Stomach (tissue), 9 donors: ENCODE results near the gene MBOAT2. TPM values are rescaled to one million over a fixed set of nuclear protein-coding genes. Genes with fewer than 3 reads are reported as not detected.
A peak's percentile ranks its signal among the peaks of the same experiment; 100 is the strongest.
"Not testable (repeated sequence)": the region's sequence is repeated elsewhere in the genome, so short reads cannot be mapped to it uniquely, and the experiment has no call there.

Experiments used
- DNase-seq, 2 donors: peaks; one replicate each; pipeline versions ENCODE4 v3.0.0 to v3.0.0-alpha.2; 2013 to 2019
- H3K27ac ChIP-seq, 5 donors: fragments of 200-600 bp in 4 of 5; sonication (generic) in 4 of 5; one replicate each; pipeline ENCODE4 v1.5.1; 2013 to 2019; ENCODE audit warnings: mild to moderate bottlenecking in 1 of 5, moderate library complexity in 1 of 5
- H3K27me3 ChIP-seq, 3 donors: fragments of 200-600 bp; sonication (generic); one replicate each; pipeline ENCODE4 v1.5.1; 2017 to 2019; ENCODE audit warnings: mixed run types in 1 of 3
- H3K36me3 ChIP-seq, 4 donors: fragments of 200-600 bp; sonication (generic); 1 replicate in 3 of 4; 2 replicates in 1 of 4; pipeline ENCODE4 v1.5.1; 2016 to 2019
- H3K4me1 ChIP-seq, 4 donors: fragments of 200-600 bp; sonication (generic); one replicate each; pipeline ENCODE4 v1.5.1; 2016 to 2019
- H3K4me3 ChIP-seq, 4 donors: fragments of 200-600 bp; sonication (generic) in 3 of 4; one replicate each; pipeline ENCODE4 v1.5.1; 2016 to 2019; ENCODE audit warnings: mild to moderate bottlenecking in 1 of 4
- H3K9me3 ChIP-seq, 4 donors: fragments of 200-600 bp; sonication (generic); one replicate each; pipeline ENCODE4 v1.5.1; 2016 to 2019
- CTCF ChIP-seq, 7 experiments: fragments of 450-650 bp in 4 of 7; fragments of 200-600 bp in 3 of 7; sonication (generic) in 3 of 7; IDR thresholded peaks; one replicate each; pipeline ENCODE4 v1.5.1; 2016 to 2019; ENCODE audit warnings: antibody characterized with exemption in 7 of 7, control low read depth in 2 of 7, mild to moderate bottlenecking in 1 of 7
- EP300 ChIP-seq: sonication (generic); formaldehyde crosslinking; IDR thresholded peaks from one replicate; pipeline ENCODE4 v1.6.1; 2017; ENCODE audit warnings: antibody characterized with exemption
- POLR2A ChIP-seq, 4 donors: fragments of 450-650 bp; IDR thresholded peaks; one replicate each; pipeline ENCODE4 v1.6.1; 2016; ENCODE audit warnings: antibody characterized with exemption in 4 of 4, control low read depth in 2 of 4, mild to moderate bottlenecking in 1 of 4, moderate library complexity in 1 of 4
- POLR2AphosphoS5 ChIP-seq, 3 donors: sonication (generic); formaldehyde crosslinking; IDR thresholded peaks; one replicate each; pipeline ENCODE4 v1.6.1; 2016; ENCODE audit warnings: antibody characterized with exemption in 3 of 3
- WGBS, 5 donors: extraction: QIAGEN DNeasy Blood & Tissue Kit in 3 of 5; methylation state at CpG; one replicate each; pipeline versions ENCODE4 v1.1.5 to v1.1.7; 2013 to 2018; 5-methylcytosine and 5-hydroxymethylcytosine counted together
- intact Hi-C: fragments of 100-400 bp; cut with DNase I; formaldehyde crosslinking; loops from one replicate; pipeline ENCODE4 v1.15.1; 2023; ENCODE audit warnings: low total_unique reads
- polyA plus RNA-seq, 3 donors: library from polyadenylated mRNA; stranded (reverse); fragments of 200-250 nt; gene quantifications; one replicate each; pipeline ENCODE4 v1.2.3, GENCODE V29; 2013
- total RNA-seq, 5 donors: library from RNA; depleted of rRNA; stranded (reverse); fragments of >200 nt; gene quantifications; one replicate each; pipeline versions ENCODE4 v1.1.0 to v1.2.3, GENCODE V29; 2014 to 2016
- donor health status: healthy with polysubstance abuse.
- donor health status: Bipolar disorder and iron deficiency.
- donor health status: healthy.

The MBOAT2 gene
- total and polyA plus RNA-seq, 8 donors: 2.2 to 65.5 (median 12.9) TPM

- intact Hi-C loops: no loop called here
- DNase-seq: no peak
- Histone ChIP-seq H3K27me3 (no peaks in the 10 kb centered on the region), H3K27ac (no peak overlapping the region), H3K9me3 (no peaks in the 10 kb centered on the region), H3K36me3 (peaks cover 0 to 8% (median 5%) of the 10 kb centered on the region in 4 donors), H3K4me1 (peaks cover 0 to 1% (median 0%) of the 10 kb centered on the region in 4 donors), H3K4me3 (no peak overlapping the region)
- TF ChIP-seq POLR2AphosphoS5 (IDR thresholded peaks at IDR 0.05): no peak
- no peak for TF ChIP-seq POLR2A (IDR thresholded peaks at IDR 0.05)
- no peak for TF ChIP-seq EP300
- TF ChIP-seq CTCF (IDR thresholded peaks at IDR 0.05): no peak
- 76 to 82% (median 80%) methylated on average over 2 of the region's 2 CpGs for WGBS, 5 donors
These were observed 70.8 kb downstream of the MBOAT2 start for GRCh38 chr2:8932702-8933101.

DNA sequence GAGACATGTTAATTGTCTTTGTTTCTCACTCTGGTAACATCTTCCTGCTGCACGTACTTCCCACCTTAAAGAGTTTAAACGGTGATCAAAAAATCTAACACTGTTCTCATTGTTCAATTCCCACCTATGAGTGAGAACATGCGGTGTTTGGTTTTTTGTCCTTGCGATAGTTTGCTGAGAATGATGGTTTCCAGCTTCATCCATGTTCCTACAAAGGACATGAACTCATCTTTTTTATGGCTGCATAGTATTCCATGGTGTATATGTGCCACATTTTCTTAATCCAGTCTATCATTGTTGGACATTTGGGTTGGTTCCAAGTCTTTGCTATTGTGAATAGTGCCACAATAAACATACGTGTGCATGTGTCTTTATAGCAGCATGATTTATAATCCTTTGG lies 73.3 kb downstream of the MBOAT2 start:
- H3K27ac ChIP-seq, H3K36me3 ChIP-seq, H3K9me3 ChIP-seq, intact Hi-C loops, DNase-seq, H3K4me1 ChIP-seq, H3K27me3 ChIP-seq, H3K4me3 ChIP-seq: not testable (repeated sequence)
- WGBS, 5 donors: 94 to 100% (median 97%) methylated on average over 4 to 5 of the region's 5 CpGs

DNA sequence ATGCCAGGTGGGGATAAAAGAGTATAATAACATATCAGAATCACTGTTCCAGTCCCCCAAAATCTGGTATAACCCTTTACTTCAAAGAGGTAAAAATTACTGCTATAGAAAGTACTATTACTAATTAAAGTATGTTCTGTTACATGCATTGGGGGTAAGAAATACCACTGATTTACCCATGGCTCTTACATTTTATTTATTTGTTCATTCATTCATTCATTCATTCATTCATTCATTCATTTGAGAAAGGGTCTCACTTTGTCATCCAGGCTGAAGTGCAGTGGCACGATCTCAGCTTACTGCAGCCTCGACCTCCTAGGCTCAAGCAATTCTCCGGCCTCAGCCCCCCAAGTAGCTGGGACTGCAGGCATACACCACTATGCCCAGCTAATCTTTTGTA lies 74.4 kb downstream of the MBOAT2 start:
- WGBS, 5 donors: 92 to 99% (median 95%) methylated on average over 3 of the region's 3 CpGs

GRCh38 chr2:8927510-8928455 lies 75.7 kb downstream of the MBOAT2 start:
- Histone ChIP-seq H3K36me3 (no peaks in the 10 kb centered on the region), H3K4me3 (no peak overlapping the region), H3K9me3 (no peaks in the 10 kb centered on the region), H3K27me3 (no peaks in the 10 kb centered on the region), H3K4me1 (peaks cover 0 to 4% (median 0%) of the 10 kb centered on the region in 4 donors), H3K27ac (no peak overlapping the region)
- peak in 1 of 2 donors; percentile 8 for DNase-seq
- no peak for TF ChIP-seq POLR2A (IDR thresholded peaks at IDR 0.05)
- no peak for TF ChIP-seq POLR2AphosphoS5 (IDR thresholded peaks at IDR 0.05)
- no peak for TF ChIP-seq CTCF (IDR thresholded peaks at IDR 0.05)
- TF ChIP-seq EP300: no peak
- intact Hi-C loops: no loop called here
- 71 to 81% (median 75%) methylated on average over 17 of the region's 17 CpGs for WGBS, 5 donors

More for the DNA sequence above, 74.4 kb downstream of the MBOAT2 start:
- H3K27me3 ChIP-seq: no peaks in the 10 kb centered on the region
- H3K36me3 ChIP-seq: no peaks in the 10 kb centered on the region
- no peak overlapping the region for H3K4me3 ChIP-seq
- TF ChIP-seq CTCF (IDR thresholded peaks at IDR 0.05): no peak
- TF ChIP-seq POLR2AphosphoS5 (IDR thresholded peaks at IDR 0.05): no peak
- no peak for TF ChIP-seq POLR2A (IDR thresholded peaks at IDR 0.05)
- TF ChIP-seq EP300: no peak
- no peaks in the 10 kb centered on the region for H3K9me3 ChIP-seq
- H3K27ac ChIP-seq: no peak overlapping the region
- peaks cover 0 to 4% (median 0%) of the 10 kb centered on the region in 4 donors for H3K4me1 ChIP-seq
- intact Hi-C loops: no loop called here
- DNase-seq: no peak

DNA sequence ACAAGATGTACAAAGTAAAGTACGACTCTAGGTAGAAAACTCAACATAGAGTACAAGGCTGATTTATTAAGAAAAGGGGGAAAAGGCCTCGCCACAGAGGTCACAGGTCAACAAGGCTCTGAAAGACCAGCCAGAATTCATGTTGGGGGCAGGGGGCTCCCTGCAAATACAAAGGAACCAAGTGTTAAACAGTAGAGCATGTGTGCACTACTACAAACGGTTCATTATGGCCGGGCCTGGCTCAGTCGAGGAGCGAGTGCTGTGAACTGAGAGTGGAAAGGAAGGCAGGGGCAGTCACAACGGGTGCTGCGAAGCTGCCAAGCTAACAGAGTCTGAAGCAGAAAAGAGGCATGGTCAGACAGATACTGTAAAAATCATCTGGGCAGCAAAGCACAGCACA lies 77.1 kb downstream of the MBOAT2 start:
- Histone ChIP-seq H3K27ac (no peak overlapping the region), H3K4me1 (peaks cover 0 to 4% (median 0%) of the 10 kb centered on the region in 4 donors), H3K27me3 (no peaks in the 10 kb centered on the region), H3K36me3 (no peaks in the 10 kb centered on the region), H3K9me3 (no peaks in the 10 kb centered on the region), H3K4me3 (no peak overlapping the region)
- 90 to 92% (median 92%) methylated on average over 8 of the region's 8 CpGs for WGBS, 5 donors
- TF ChIP-seq EP300 (no peak), CTCF (IDR thresholded peaks at IDR 0.05) (no peak), POLR2AphosphoS5 (IDR thresholded peaks at IDR 0.05) (no peak), POLR2A (IDR thresholded peaks at IDR 0.05) (no peak)
- DNase-seq: peak in 1 of 2 donors; percentile 46
- intact Hi-C loops: no loop called here
